Endothelial cell of umbilical vein (primary cell): ENCODE data around the gene GPX1.

Source experiments
- EZH2 ChIP-seq: IDR thresholded peaks from 2 replicates; pipeline ENCODE4 v1.6.1; 2012; ENCODE audit warnings: borderline replicate concordance, low read depth, mild to moderate bottlenecking, moderate library complexity, low read length, inconsistent platforms; ENCODE audit not compliant: severe bottlenecking
- JUN ChIP-seq: IDR thresholded peaks from 2 replicates; pipeline ENCODE4 v1.6.1; 2011; ENCODE audit warnings: borderline replicate concordance, low read depth; ENCODE audit not compliant: insufficient read length, insufficient read depth
- MAX ChIP-seq: IDR thresholded peaks from 2 replicates; pipeline ENCODE4 v1.6.1; 2011; ENCODE audit not compliant: insufficient read depth, insufficient read length
- POLR2A ChIP-seq: IDR thresholded peaks from 2 replicates; pipeline ENCODE4 v1.6.1; 2012; ENCODE audit warnings: low read depth, mild to moderate bottlenecking, control low read depth, low read length
- POLR2AphosphoS5 ChIP-seq: IDR thresholded peaks from 2 replicates; pipeline ENCODE4 v1.6.1; 2012; ENCODE audit warnings: low read depth, mild to moderate bottlenecking, control low read depth, low read length, moderate library complexity; ENCODE audit not compliant: insufficient read depth
- TF ChIP-seq, protein P1 (sequence below), 2 donors: IDR thresholded peaks; 1 replicate in 1 of 2; 2 replicates in 1 of 2; pipeline ENCODE4 v1.5.1; 2011; ENCODE audit warnings: low read length in 2 of 2, mild to moderate bottlenecking in 2 of 2, moderate library complexity in 2 of 2, control low read depth in 1 of 2, inconsistent platforms in 1 of 2, low read depth in 1 of 2; ENCODE audit not compliant: insufficient read depth in 1 of 2; ENCODE audit errors: extremely low read depth in 1 of 2

GRCh38 chr3:49333916-49334633 lies 24.1 kb downstream of the GPX1 start:
- TF ChIP-seq, protein P1, sequence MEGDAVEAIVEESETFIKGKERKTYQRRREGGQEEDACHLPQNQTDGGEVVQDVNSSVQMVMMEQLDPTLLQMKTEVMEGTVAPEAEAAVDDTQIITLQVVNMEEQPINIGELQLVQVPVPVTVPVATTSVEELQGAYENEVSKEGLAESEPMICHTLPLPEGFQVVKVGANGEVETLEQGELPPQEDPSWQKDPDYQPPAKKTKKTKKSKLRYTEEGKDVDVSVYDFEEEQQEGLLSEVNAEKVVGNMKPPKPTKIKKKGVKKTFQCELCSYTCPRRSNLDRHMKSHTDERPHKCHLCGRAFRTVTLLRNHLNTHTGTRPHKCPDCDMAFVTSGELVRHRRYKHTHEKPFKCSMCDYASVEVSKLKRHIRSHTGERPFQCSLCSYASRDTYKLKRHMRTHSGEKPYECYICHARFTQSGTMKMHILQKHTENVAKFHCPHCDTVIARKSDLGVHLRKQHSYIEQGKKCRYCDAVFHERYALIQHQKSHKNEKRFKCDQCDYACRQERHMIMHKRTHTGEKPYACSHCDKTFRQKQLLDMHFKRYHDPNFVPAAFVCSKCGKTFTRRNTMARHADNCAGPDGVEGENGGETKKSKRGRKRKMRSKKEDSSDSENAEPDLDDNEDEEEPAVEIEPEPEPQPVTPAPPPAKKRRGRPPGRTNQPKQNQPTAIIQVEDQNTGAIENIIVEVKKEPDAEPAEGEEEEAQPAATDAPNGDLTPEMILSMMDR (IDR thresholded peaks at IDR 0.05; ENCODE audit: extremely low read depth in 1 of 2, insufficient read depth in 1 of 2, low read depth in 1 of 2, low read length in 2 of 2) = no peak
- TF ChIP-seq POLR2A (no peak), JUN (no peak), POLR2AphosphoS5 (no peak), EZH2 (no peak), MAX (no peak)
